HG03060 (cell line): Measurements from ENCODE around the gene IFITM2.
"Not testable (repeated sequence)": the region's sequence is repeated elsewhere in the genome, so short reads cannot be mapped to it uniquely, and the experiment has no call there.

Source experiments
- ATAC-seq: cut with Tn5 transposase; IDR thresholded peaks from one replicate; pipeline ENCODE4 v1.9.1; 2021; ENCODE audit warnings: low read depth, moderate number of reproducible peaks; ENCODE audit not compliant: unreplicated experiment

Gene IFITM2

GRCh38 chr11:335779-336658, 28.4 kb downstream of the IFITM2 start:
- ATAC-seq = no peak

- no peak for ATAC-seq
Observed at GRCh38 chr11:336659-337198, 29.1 kb downstream of the IFITM2 start.

GRCh38 chr11:337711-338110, 30.1 kb downstream of the IFITM2 start:
- no peak for ATAC-seq

GRCh38 chr11:339963-340362, 32.3 kb downstream of the IFITM2 start:
- no peak for ATAC-seq

- ATAC-seq = no peak
Observed at GRCh38 chr11:340539-341512, 33.2 kb downstream of the IFITM2 start.

GRCh38 chr11:342328-342727, 34.7 kb downstream of the IFITM2 start:
- ATAC-seq = no peak

GRCh38 chr11:344836-345578, 37.4 kb downstream of the IFITM2 start:
- no peak for ATAC-seq

- ATAC-seq = no peak
Observed at GRCh38 chr11:346529-346928, 38.9 kb downstream of the IFITM2 start.

- not testable (repeated sequence) for ATAC-seq
Observed at GRCh38 chr11:349270-349954, 41.8 kb downstream of the IFITM2 start.

GRCh38 chr11:350033-350722, 42.6 kb downstream of the IFITM2 start:
- not testable (repeated sequence) for ATAC-seq

- ATAC-seq = no peak
Observed at GRCh38 chr11:350723-351255, 43.2 kb downstream of the IFITM2 start.

- ATAC-seq = no peak
Observed at GRCh38 chr11:351411-351810, 43.8 kb downstream of the IFITM2 start.

- no peak for ATAC-seq
Observed at GRCh38 chr11:352456-353031, 44.9 kb downstream of the IFITM2 start.

- ATAC-seq = no peak
Observed at GRCh38 chr11:353179-353873, 45.7 kb downstream of the IFITM2 start.

- ATAC-seq = no peak
Observed at GRCh38 chr11:355581-356458, 48.2 kb downstream of the IFITM2 start.

GRCh38 chr11:356610-357009, 49.0 kb downstream of the IFITM2 start:
- ATAC-seq = no peak

- no peak for ATAC-seq
Observed at GRCh38 chr11:357582-357981, 50.0 kb downstream of the IFITM2 start.
